ENCODE results near the gene MEF2C. TPM values are rescaled to one million over a fixed set of nuclear protein-coding genes. Genes with fewer than 3 reads are reported as not detected.

MEF2C gene
- total RNA-seq, 4 donors from 2014 or later, result 17.3 to 58.0 (median 23.5) TPM

GRCh38 chr5:88696466-88696865 is 186.5 kb downstream of the MEF2C start:
- TF ChIP-seq EP300 (IDR thresholded peaks at IDR 0.05; ENCODE audit: low read depth), result no peak
- no peak for TF ChIP-seq POLR2A (IDR thresholded peaks at IDR 0.05)
- TF ChIP-seq CTCF (IDR thresholded peaks at IDR 0.05), result no peak
- no peak for TF ChIP-seq POLR2AphosphoS5 (IDR thresholded peaks at IDR 0.05)
- Histone ChIP-seq H3K9me3 (no peaks in the 10 kb centered on the region), H3K4me1 (peaks cover 3 to 14% (median 7%) of the 10 kb centered on the region in 4 donors), H3K4me3 (no peak overlapping the region), H3K27me3 (peaks cover 99% of the 10 kb centered on the region), H3K27ac (no peak overlapping the region), H3K36me3 (no peaks in the 10 kb centered on the region)
- DNase-seq, result no peak
- in situ Hi-C loops (cut with MboI; ENCODE audit: low pct_ligation_motif_present in 1 of 4, low pct_unique_long_range_greater_than_20kb in 1 of 4, low sequenced_read_pairs in 3 of 4) (loop anchor here in 1 of 4 donors (25.0 kb wide), 1 partner anchor 1284 kb away; the partner anchor contains the start of gene CCNH), intact Hi-C loops (cut with DNase I; ENCODE audit: low total_unique reads) (no loop called here)

GRCh38 chr5:88695931-88696330 is 187.1 kb downstream of the MEF2C start:
- H3K27me3 ChIP-seq, result peaks cover 99% of the 10 kb centered on the region
- in situ Hi-C loops (cut with MboI; ENCODE audit: low pct_ligation_motif_present in 1 of 4, low pct_unique_long_range_greater_than_20kb in 1 of 4, low sequenced_read_pairs in 3 of 4) (loop anchor here in 1 of 4 donors (25.0 kb wide), 1 partner anchor 1284 kb away; the partner anchor contains the start of gene CCNH), intact Hi-C loops (cut with DNase I; ENCODE audit: low total_unique reads) (no loop called here)
- no peak overlapping the region for H3K27ac ChIP-seq
- no peaks in the 10 kb centered on the region for H3K9me3 ChIP-seq
- TF ChIP-seq POLR2A (IDR thresholded peaks at IDR 0.05) (no peak), CTCF (IDR thresholded peaks at IDR 0.05) (no peak), POLR2AphosphoS5 (IDR thresholded peaks at IDR 0.05) (no peak), EP300 (IDR thresholded peaks at IDR 0.05; ENCODE audit: low read depth) (no peak)
- H3K4me1 ChIP-seq, result peaks cover 7 to 18% (median 12%) of the 10 kb centered on the region in 4 donors
- H3K36me3 ChIP-seq, result no peaks in the 10 kb centered on the region
- no peak for DNase-seq
- no peak overlapping the region for H3K4me3 ChIP-seq
- 15 to 38% methylated on average over 2 to 3 of the region's 3 CpGs for WGBS, 2 donors (ENCODE audit: low coverage in 1 of 2)

GRCh38 chr5:88695232-88695631 is 187.8 kb downstream of the MEF2C start:
- 21 to 34% methylated on average over 8 to 19 of the region's 19 CpGs for WGBS, 2 donors (ENCODE audit: low coverage in 1 of 2)
- in situ Hi-C loops (cut with MboI; ENCODE audit: low pct_ligation_motif_present in 1 of 4, low pct_unique_long_range_greater_than_20kb in 1 of 4, low sequenced_read_pairs in 3 of 4), result loop anchor here in 1 of 4 donors (25.0 kb wide), 1 partner anchor 1283 kb away; the partner anchor contains the start of gene CCNH

More at GRCh38 chr5:88695232-88695631, 187.8 kb downstream of the MEF2C start:
- TF ChIP-seq POLR2AphosphoS5 (IDR thresholded peaks at IDR 0.05) (no peak), CTCF (IDR thresholded peaks at IDR 0.05) (no peak), EP300 (IDR thresholded peaks at IDR 0.05; ENCODE audit: low read depth) (no peak), POLR2A (IDR thresholded peaks at IDR 0.05) (no peak)
- DNase-seq, result no peak
- no peak overlapping the region for H3K4me3 ChIP-seq
- no peaks in the 10 kb centered on the region for H3K9me3 ChIP-seq
- peaks cover 100% of the 10 kb centered on the region for H3K27me3 ChIP-seq
- H3K36me3 ChIP-seq, result no peaks in the 10 kb centered on the region
- intact Hi-C loops (cut with DNase I; ENCODE audit: low total_unique reads), result no loop called here
- peaks cover 8 to 24% (median 17%) of the 10 kb centered on the region in 4 donors for H3K4me1 ChIP-seq
- no peak overlapping the region for H3K27ac ChIP-seq
